ENCODE results near the gene SULT4A1.

The SULT4A1 gene

GRCh38 chr22:43827926-43828724 is 34.2 kb downstream of the SULT4A1 start:
- no peak for DNase-seq (ENCODE audit: low read depth)
- no peak overlapping the region for H3K4me3 ChIP-seq (ENCODE audit: low read length)
- no peak for TF ChIP-seq CTCF (conservative IDR thresholded peaks at IDR 0.05; ENCODE audit: low read length)

GRCh38 chr22:43827003-43827735 is 35.1 kb downstream of the SULT4A1 start:
- H3K4me3 ChIP-seq (ENCODE audit: low read length) = peak overlapping the region; percentile 29
- no peak for TF ChIP-seq CTCF (conservative IDR thresholded peaks at IDR 0.05; ENCODE audit: low read length)
- no peak for DNase-seq (ENCODE audit: low read depth)

- peak; percentile 70 for DNase-seq (ENCODE audit: low read depth)
Measured at GRCh38 chr22:43826142-43827002, 35.9 kb downstream of the SULT4A1 start.

GRCh38 chr22:43825651-43826050 is 36.7 kb downstream of the SULT4A1 start:
- no peak for TF ChIP-seq CTCF (conservative IDR thresholded peaks at IDR 0.05; ENCODE audit: low read length)
- peak; percentile 6 for DNase-seq (ENCODE audit: low read depth)
- no peak overlapping the region for H3K4me3 ChIP-seq (ENCODE audit: low read length)

More at GRCh38 chr22:43826142-43827002, 35.9 kb downstream of the SULT4A1 start:
- peak overlapping the region; percentile 29 for H3K4me3 ChIP-seq (ENCODE audit: low read length)
- TF ChIP-seq CTCF (conservative IDR thresholded peaks at IDR 0.05; ENCODE audit: low read length) = peak; percentile 61

- DNase-seq (ENCODE audit: low read depth) = no peak
- no peak overlapping the region for H3K4me3 ChIP-seq (ENCODE audit: low read length)
- no peak for TF ChIP-seq CTCF (conservative IDR thresholded peaks at IDR 0.05; ENCODE audit: low read length)
Measured at GRCh38 chr22:43824724-43825420, 37.4 kb downstream of the SULT4A1 start.

- no peak overlapping the region for H3K4me3 ChIP-seq (ENCODE audit: low read length)
- DNase-seq (ENCODE audit: low read depth) = no peak
- no peak for TF ChIP-seq CTCF (conservative IDR thresholded peaks at IDR 0.05; ENCODE audit: low read length)
Measured at GRCh38 chr22:43823911-43824665, 38.2 kb downstream of the SULT4A1 start.
